Measurements from ENCODE around the gene CDRT4.

CDRT4 gene

GRCh38 chr17:15422392-15422965 is 44.9 kb downstream of the CDRT4 start:
- DNase-seq = no peak

DNA sequence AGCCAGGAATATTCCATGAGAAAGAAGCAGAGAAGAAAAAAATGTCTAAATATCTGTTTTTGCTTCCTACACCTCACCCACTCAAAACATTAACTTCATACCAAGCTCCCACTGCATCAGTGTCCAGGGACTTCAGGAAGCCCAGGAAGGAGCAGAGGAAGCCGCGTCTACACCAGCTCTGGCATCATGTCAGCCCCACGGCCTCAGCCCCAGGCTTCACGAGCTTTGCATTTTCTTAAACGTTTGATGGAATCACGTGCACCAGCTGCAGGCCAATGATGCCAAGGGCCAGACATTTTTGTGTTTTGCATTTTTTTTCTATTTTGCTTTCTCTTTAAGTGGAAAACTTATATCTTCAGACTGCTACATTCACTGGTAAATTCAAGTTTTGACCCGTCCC is 48.6 kb downstream of the CDRT4 start:
- DNase-seq = no peak

- DNase-seq = no peak
Measured at GRCh38 chr17:15414532-15415306, 52.7 kb downstream of the CDRT4 start.

DNA sequence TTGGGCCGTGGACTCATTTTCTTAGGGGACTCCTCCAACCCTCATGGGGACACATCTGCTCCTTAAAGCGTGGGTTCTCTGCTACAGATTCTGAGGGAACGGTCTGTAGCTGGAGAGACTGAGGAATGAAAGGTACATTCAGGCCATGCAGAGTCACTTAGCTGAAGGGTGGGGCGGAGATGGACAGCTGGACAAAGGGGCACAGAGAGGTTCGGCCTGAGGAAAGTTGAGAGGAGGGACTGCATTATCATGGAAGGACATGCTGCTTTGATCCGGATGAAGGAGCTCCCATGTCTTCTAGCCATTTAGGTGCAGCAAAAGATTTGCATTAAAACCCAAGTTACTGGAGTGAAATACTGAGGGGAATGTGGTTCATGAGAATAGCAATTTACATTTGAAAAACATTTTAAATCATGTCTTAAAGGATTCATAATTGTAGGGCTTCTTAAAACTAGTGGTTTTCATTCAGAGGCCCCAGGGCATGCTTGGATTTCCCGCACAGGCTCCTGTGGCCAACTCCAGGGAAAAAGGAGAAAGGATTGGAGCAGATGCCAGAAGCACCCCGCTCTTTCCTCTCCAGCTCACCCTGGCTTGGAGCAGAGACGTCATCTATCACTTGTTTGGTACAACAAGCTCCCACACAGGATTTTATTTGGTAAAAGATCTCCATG is 54.2 kb downstream of the CDRT4 start:
- no peak for DNase-seq

DNA sequence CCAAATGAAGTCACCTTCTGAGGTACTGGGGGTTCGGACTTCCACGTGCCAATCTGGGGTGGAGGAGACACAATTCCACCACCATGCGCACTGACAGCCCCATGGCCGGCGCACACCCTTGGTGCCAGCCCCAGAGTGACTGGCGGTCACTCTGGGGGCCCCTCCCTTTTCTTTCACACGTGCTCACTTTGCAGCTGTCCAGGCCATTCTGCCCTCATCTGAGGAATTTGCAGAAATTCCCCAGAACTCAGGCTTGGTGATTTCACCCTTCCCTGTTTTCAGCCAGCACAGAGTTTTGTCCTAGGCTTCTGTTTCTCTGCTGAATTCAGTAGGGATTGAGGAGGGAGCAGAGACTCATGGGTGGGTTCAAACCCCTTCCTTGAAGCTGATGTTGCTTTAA is 54.8 kb downstream of the CDRT4 start:
- no peak for DNase-seq

DNA sequence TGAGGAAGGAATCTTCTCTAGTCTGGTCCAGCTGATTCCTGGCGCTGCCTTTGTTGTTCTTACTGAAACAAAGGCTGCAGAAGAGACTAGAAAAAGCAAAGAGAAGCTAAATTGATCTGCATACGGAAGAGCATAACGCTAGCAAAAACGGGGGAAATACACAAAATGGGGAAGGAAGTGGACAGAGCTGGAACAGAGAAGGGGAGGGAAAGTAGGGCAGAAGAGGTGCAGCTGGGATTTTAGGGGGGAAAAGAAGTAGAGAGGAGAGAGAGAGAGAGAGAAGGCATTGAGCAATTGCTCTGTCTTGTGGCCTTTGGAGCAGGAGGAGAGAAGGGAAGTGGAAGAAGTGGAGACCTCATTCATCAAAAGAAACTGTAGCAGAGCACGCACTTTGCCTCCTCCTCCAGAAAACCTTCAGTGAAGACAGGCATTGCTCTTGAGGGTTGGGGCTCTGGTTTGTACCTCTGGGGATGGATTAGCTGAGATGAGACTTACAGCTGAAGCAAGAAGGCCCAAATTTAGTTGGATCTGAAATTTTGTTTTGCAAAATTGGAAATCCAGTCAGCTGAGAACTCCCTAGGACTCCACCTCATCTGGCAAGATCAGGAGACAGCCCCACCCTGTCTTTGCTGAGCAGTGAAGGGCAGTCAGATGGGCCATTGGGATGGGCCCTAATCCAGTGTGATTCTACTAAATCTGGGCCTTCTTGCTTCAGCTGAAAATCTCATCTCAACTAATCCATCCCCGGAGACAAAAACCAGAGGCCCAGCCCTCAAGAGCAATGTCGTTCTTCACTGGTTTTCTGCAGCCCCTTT is 55.8 kb downstream of the CDRT4 start:
- no peak for DNase-seq

DNA sequence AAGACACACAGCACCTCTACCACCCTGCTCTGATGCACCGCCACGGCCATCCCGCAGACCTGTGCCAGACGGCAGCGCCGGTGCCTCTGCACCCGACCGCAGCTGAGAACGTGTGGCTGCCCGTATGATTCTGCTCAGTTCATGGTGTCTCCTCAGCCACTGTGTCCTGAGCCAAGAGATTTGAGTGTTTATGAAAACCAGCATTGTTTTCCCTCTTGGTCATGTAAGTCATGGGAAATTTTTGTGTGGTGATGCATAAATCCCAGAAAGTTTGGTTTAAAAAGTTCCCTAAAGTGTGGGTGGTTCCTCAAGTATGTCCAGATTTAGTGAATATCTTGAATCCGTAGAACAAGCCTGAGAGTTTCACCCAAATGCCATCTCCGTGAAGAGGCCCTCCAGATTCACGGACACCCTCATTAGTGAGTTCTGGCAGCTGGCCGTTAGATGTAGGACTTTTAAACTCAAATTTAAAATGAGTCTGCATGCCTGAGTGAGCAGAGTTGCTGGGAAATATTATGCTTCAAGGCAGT is 57.6 kb downstream of the CDRT4 start:
- no peak for DNase-seq

GRCh38 chr17:15408803-15409202 is 58.6 kb downstream of the CDRT4 start:
- no peak for DNase-seq

GRCh38 chr17:15406081-15406480 is 61.3 kb downstream of the CDRT4 start:
- no peak for DNase-seq

- no peak for DNase-seq
Measured at GRCh38 chr17:15405058-15405415, 62.4 kb downstream of the CDRT4 start.

GRCh38 chr17:15404106-15405057 is 63.0 kb downstream of the CDRT4 start:
- DNase-seq = no peak

DNA sequence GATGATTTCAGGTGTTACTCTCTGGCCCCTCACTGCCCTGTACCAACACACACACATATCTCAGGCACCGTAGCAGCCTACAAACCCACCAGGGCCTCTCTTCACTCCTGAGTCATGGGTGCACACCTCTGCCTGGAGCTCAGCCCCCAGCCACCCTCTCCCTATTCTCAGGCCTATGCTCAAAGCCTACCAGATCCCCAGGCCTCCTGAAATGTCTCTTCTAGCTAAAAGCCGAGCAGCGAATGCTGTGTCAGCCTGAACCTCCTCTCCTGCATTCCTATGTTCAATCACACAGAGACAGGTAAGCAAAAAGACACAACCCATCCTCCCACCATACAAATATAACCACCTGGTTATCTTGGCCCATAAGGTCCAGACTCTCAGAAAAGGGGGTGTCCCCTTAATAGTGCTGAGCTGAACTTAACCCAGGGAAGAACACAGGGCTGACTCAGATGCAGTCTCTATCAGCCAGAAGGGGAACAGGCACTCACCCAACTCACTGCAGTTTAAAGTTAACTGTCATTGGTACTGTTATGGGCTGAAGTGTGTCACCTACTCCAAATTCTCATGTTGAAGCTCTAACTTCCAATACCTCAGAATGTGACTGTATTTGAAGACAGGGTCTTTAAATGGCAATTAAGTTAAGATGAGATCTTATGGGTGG is 64.0 kb downstream of the CDRT4 start:
- no peak for DNase-seq

DNA sequence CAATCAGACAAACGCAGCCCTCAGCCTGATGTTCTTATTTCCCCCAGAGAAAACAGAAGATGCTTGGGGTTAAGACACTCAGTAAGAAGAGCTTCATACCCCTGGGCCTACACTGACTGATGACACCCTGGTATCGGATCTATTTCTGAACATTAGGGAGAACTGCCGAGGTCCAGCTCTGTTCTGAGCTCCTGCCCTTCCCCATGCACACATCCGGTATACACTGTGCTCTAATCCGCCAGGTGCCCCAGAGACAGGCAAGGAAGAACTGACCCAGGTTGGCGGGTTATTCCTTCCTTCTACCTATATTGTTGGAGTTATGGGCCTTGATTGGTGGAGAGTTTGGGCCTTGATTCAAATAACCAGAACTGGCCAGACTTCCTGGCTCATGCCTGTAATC is 68.0 kb downstream of the CDRT4 start:
- no peak for DNase-seq

- no peak for DNase-seq
Measured at GRCh38 chr17:15398736-15399331, 68.6 kb downstream of the CDRT4 start.

DNA sequence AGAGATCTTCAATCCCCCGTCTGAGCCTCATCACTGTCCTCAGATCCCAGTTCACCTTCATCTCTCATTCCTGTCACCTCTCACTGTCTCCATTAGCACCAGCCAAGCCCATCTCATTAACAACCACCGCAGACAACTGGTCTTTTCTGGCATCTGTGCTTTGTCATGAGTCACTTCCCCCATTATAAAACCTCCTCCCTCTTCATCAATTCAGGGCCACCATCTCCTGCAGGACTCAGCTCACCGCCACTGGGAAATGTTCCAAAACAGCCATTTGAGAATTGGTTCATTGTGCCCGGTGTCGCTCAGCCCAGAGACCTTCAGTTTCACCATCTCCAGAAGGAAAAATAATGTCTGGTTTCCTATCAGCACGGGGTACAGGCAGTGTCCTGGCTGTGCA is 69.1 kb downstream of the CDRT4 start:
- no peak for DNase-seq

GRCh38 chr17:15397620-15398019 is 69.8 kb downstream of the CDRT4 start:
- no peak for DNase-seq

- DNase-seq = no peak
Measured at GRCh38 chr17:15395091-15395490, 72.3 kb downstream of the CDRT4 start.

- DNase-seq = no peak
Measured at GRCh38 chr17:15393414-15393813, 74.0 kb downstream of the CDRT4 start.

- no peak for DNase-seq
Measured at GRCh38 chr17:15392326-15392741, 75.1 kb downstream of the CDRT4 start.

DNA sequence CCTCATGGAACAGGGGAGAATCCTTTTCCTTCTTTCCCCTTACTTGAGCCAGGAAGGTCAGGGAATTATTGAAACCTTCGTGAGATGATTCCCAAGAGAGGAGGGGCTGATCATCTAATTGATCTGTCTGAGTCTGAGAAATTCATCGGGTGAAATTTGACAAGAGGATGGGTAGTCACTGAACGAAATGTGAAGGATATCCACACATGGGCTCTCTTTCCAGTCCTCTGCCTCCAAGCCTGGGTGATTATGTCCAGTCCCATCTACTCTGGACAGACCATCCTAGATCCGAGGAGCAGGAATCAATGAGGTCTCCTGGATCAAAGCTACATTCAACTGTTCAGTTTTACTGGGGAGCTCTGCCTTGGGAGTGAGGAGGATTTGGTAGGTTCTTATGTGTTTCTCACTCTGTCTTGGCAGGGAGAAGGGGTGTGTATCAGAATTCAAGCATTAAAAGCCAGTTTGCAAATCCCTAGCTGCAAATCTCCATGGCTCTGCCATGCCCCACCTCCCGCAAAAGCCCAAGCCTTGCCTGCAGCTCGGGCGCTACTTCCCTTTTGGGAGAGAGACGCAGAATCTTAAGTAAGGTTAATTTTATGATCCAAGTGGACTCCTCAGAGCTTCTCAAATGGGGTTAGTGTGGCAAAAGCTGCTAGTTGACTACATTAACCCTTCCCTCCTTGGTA is 78.9 kb downstream of the CDRT4 start:
- DNase-seq = no peak

Measured in stimulated activated CD4-positive, alpha-beta T cell treated with anti-CD3 and anti-CD28 coated beads, Interleukin-12 subunit alpha, Interleukin-12 subunit beta, amount 100 ng/mL, for 4 hours (primary cell).